ENCODE data around the gene MMAA. TPM values are rescaled to one million over a fixed set of nuclear protein-coding genes. Genes with fewer than 3 reads are reported as not detected.

MMAA gene
- total RNA-seq, 1 donor from 2014 or later, result 7.7 TPM

GRCh38 chr4:145679991-145680455, 60.8 kb downstream of the MMAA start, which contains the start of gene C4orf51:
Gene C4orf51, plus strand, starts transcription at chr4:145680146. Its CDS starts 58 bp downstream, at chr4:145680204.
- no peak for TF ChIP-seq CTCF (IDR thresholded peaks at IDR 0.05; ENCODE audit: unreplicated experiment)
- no peaks in the 10 kb centered on the region for H3K27me3 Mint-ChIP-seq (ENCODE audit: unreplicated experiment)
- H3K36me3 Mint-ChIP-seq (ENCODE audit: low read depth, unreplicated experiment), result no peaks in the 10 kb centered on the region
- no peaks in the 10 kb centered on the region for H3K4me1 Mint-ChIP-seq (ENCODE audit: unreplicated experiment)
- H3K27ac Mint-ChIP-seq (ENCODE audit: unreplicated experiment), result no peak within 1 kb of the TSS
- H3K4me3 Mint-ChIP-seq (ENCODE audit: unreplicated experiment), result no peak within 1 kb of the TSS
- peaks cover 8% of the 10 kb centered on the region for H3K9me3 Mint-ChIP-seq (ENCODE audit: unreplicated experiment)
- no peak for DNase-seq (ENCODE audit: low spot score)

DNA sequence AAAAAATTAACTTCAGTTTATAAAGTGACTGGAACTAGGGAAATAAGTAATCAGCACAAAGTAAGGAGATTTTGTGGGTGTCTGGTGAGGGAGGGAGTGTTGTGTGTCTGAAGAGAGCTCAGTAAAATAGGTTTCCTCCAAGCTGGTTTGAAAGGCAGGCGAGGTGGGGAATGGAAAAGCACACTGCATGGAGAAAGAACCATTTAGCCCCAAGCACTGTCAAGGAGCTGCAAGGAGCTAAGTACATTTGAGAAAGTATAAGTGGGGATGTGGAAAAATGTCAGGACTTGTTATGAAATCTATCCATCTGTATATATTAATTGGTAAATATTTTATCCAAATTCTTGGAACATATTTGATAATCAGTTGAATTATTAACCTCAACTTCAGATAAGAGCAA, 61.7 kb downstream of the MMAA start:
- H3K4me3 Mint-ChIP-seq (ENCODE audit: unreplicated experiment), result no peak overlapping the region
- H3K4me1 Mint-ChIP-seq (ENCODE audit: unreplicated experiment), result no peaks in the 10 kb centered on the region
- H3K27ac Mint-ChIP-seq (ENCODE audit: unreplicated experiment), result no peak overlapping the region
- H3K9me3 Mint-ChIP-seq (ENCODE audit: unreplicated experiment), result peaks cover 8% of the 10 kb centered on the region
- DNase-seq (ENCODE audit: low spot score), result no peak
- no peak for TF ChIP-seq CTCF (IDR thresholded peaks at IDR 0.05; ENCODE audit: unreplicated experiment)
- no peaks in the 10 kb centered on the region for H3K27me3 Mint-ChIP-seq (ENCODE audit: unreplicated experiment)
- no peaks in the 10 kb centered on the region for H3K36me3 Mint-ChIP-seq (ENCODE audit: low read depth, unreplicated experiment)

DNA sequence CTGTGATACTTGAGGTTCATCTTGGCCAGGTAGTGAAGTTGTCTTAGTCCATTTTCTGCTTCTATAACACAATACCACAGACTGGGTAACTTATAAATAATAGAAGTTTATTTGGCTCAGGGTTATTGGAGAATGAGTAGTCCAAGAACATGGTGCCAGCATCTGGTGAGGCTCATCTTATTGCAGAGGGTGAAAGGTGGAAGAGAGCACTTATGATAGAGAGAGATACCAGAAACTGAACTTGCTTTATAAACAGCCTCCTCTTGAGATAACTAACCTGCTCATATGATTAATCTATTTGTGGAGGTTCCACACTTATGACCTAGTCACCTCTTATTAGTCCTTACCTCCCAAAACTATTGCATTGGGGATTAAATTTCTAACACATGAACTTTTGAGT, 62.3 kb downstream of the MMAA start:
- no peak for DNase-seq (ENCODE audit: low spot score)
- Mint-ChIP-seq H3K4me3 (ENCODE audit: unreplicated experiment) (no peak overlapping the region), H3K9me3 (ENCODE audit: unreplicated experiment) (peaks cover 8% of the 10 kb centered on the region), H3K4me1 (ENCODE audit: unreplicated experiment) (no peaks in the 10 kb centered on the region), H3K27me3 (ENCODE audit: unreplicated experiment) (no peaks in the 10 kb centered on the region), H3K36me3 (ENCODE audit: low read depth, unreplicated experiment) (no peaks in the 10 kb centered on the region), H3K27ac (ENCODE audit: unreplicated experiment) (no peak overlapping the region)
- no peak for TF ChIP-seq CTCF (IDR thresholded peaks at IDR 0.05; ENCODE audit: unreplicated experiment)

DNA sequence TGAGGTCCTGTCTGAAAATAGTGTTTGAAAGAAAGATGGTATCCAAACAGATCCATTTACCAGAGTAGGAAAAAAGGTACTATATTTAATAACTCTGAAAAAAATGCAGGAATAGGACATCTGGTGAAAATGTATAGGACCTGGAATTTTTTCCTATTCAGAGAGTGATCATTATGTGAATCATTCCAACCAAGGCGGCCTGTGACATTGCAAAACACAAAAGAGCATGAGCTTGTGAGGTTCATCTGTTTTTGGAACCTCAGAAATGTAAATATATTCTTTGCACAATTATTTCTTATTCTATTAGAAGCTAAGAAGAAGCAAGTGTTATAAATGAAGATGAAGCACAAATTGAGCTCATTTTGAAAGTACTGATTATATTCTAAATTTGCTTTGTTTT, 62.8 kb downstream of the MMAA start:
- TF ChIP-seq CTCF (IDR thresholded peaks at IDR 0.05; ENCODE audit: unreplicated experiment), result no peak

GRCh38 chr4:145686991-145687390, 67.8 kb downstream of the MMAA start:
- no peak overlapping the region for H3K4me3 Mint-ChIP-seq (ENCODE audit: unreplicated experiment)
- no peaks in the 10 kb centered on the region for H3K36me3 Mint-ChIP-seq (ENCODE audit: low read depth, unreplicated experiment)
- TF ChIP-seq CTCF (IDR thresholded peaks at IDR 0.05; ENCODE audit: unreplicated experiment), result no peak
- no peaks in the 10 kb centered on the region for H3K9me3 Mint-ChIP-seq (ENCODE audit: unreplicated experiment)
- H3K27me3 Mint-ChIP-seq (ENCODE audit: unreplicated experiment), result no peaks in the 10 kb centered on the region
- peaks cover 3% of the 10 kb centered on the region for H3K4me1 Mint-ChIP-seq (ENCODE audit: unreplicated experiment)
- H3K27ac Mint-ChIP-seq (ENCODE audit: unreplicated experiment), result no peak overlapping the region
- DNase-seq (ENCODE audit: low spot score), result no peak

More for the DNA sequence above, 62.8 kb downstream of the MMAA start:
- Mint-ChIP-seq H3K4me3 (ENCODE audit: unreplicated experiment) (no peak overlapping the region), H3K9me3 (ENCODE audit: unreplicated experiment) (peaks cover 8% of the 10 kb centered on the region), H3K27ac (ENCODE audit: unreplicated experiment) (no peak overlapping the region), H3K4me1 (ENCODE audit: unreplicated experiment) (peaks cover under 1% of the 10 kb centered on the region), H3K36me3 (ENCODE audit: low read depth, unreplicated experiment) (no peaks in the 10 kb centered on the region), H3K27me3 (ENCODE audit: unreplicated experiment) (no peaks in the 10 kb centered on the region)
- no peak for DNase-seq (ENCODE audit: low spot score)
